HL-60 (cell line): ENCODE data around the gene WDR37.

Source experiments
- CTCF ChIP-seq: IDR thresholded peaks from one replicate; pipeline ENCODE4 v1.5.1; 2011; ENCODE audit warnings: low read length, control low read depth, inconsistent platforms; ENCODE audit not compliant: insufficient read depth
- GABPA ChIP-seq: IDR thresholded peaks from 2 replicates; pipeline ENCODE4 v1.6.1; 2012; ENCODE audit warnings: low read depth
- POLR2AphosphoS5 ChIP-seq: IDR thresholded peaks from 2 replicates; pipeline ENCODE4 v1.6.1; 2012; ENCODE audit warnings: low read depth

- TF ChIP-seq CTCF: no peak
- no peak for TF ChIP-seq GABPA
- no peak for TF ChIP-seq POLR2AphosphoS5
Measured at GRCh38 chr10:1141261-1141660, 85.1 kb downstream of the WDR37 start.
